HG03575 (cell line): ENCODE data around the gene LHX5.

Experiments
- ATAC-seq: cut with Tn5 transposase; IDR thresholded peaks from one replicate; pipeline ENCODE4 v1.9.1; 2021; ENCODE audit not compliant: unreplicated experiment, insufficient number of reproducible peaks, low FRiP score; ENCODE audit errors: extremely low read depth

The LHX5 gene

GRCh38 chr12:113449299-113449698 lies 22.4 kb downstream of the LHX5 start:
- no peak for ATAC-seq

GRCh38 chr12:113448873-113449272 lies 22.8 kb downstream of the LHX5 start:
- no peak for ATAC-seq

GRCh38 chr12:113445544-113446171 lies 26.0 kb downstream of the LHX5 start:
- ATAC-seq: no peak

- no peak for ATAC-seq
Measured at GRCh38 chr12:113443030-113443539, 28.6 kb downstream of the LHX5 start.

GRCh38 chr12:113440947-113441782 lies 30.5 kb downstream of the LHX5 start:
- ATAC-seq: no peak

- no peak for ATAC-seq
Measured at GRCh38 chr12:113440336-113440735, 31.3 kb downstream of the LHX5 start.

- ATAC-seq: no peak
Measured at GRCh38 chr12:113439606-113440030, 32.1 kb downstream of the LHX5 start.

- no peak for ATAC-seq
Measured at GRCh38 chr12:113439301-113439597, 32.4 kb downstream of the LHX5 start.

GRCh38 chr12:113438523-113439300 lies 33.0 kb downstream of the LHX5 start:
- ATAC-seq: no peak

GRCh38 chr12:113437729-113438100 lies 34.0 kb downstream of the LHX5 start:
- ATAC-seq: no peak

- no peak for ATAC-seq
Measured at GRCh38 chr12:113436993-113437728, 34.5 kb downstream of the LHX5 start.

GRCh38 chr12:113436586-113436985 lies 35.1 kb downstream of the LHX5 start:
- no peak for ATAC-seq

GRCh38 chr12:113435367-113435766 lies 36.3 kb downstream of the LHX5 start:
- no peak for ATAC-seq

GRCh38 chr12:113432986-113433385 lies 38.7 kb downstream of the LHX5 start:
- no peak for ATAC-seq

- ATAC-seq: no peak
Measured at GRCh38 chr12:113428482-113428881, 43.2 kb downstream of the LHX5 start.

GRCh38 chr12:113427882-113428281 lies 43.8 kb downstream of the LHX5 start:
- ATAC-seq: no peak

GRCh38 chr12:113425960-113426453 lies 45.7 kb downstream of the LHX5 start:
- ATAC-seq: no peak

- no peak for ATAC-seq
Measured at GRCh38 chr12:113424915-113425823, 46.5 kb downstream of the LHX5 start.
